Right cardiac atrium (tissue), 5 donors: Measurements from ENCODE around the gene HORMAD2. TPM values are rescaled to one million over a fixed set of nuclear protein-coding genes. Genes with fewer than 3 reads are reported as not detected.

Source experiments
- ATAC-seq, 2 donors: fragments of 200-7000 bp; cut with Tn5 transposase; one replicate each; pipeline versions ENCODE4 v1.8.0 to v1.9.1; 2020; ENCODE audit warnings: moderate library complexity in 2 of 2, mild to moderate bottlenecking in 1 of 2
- DNase-seq, 3 donors: peaks; one replicate each; pipeline ENCODE4 v3.0.0-alpha.2; 2020
- H3K27ac ChIP-seq: one replicate; pipeline ENCODE4 v1.5.1; 2013; ENCODE audit warnings: mild to moderate bottlenecking, low read length, control low read depth, moderate library complexity
- H3K27me3 ChIP-seq: one replicate; pipeline ENCODE4 v1.6.1; 2013; ENCODE audit not compliant: control insufficient read depth, insufficient read depth
- H3K4me1 ChIP-seq: one replicate; pipeline ENCODE4 v1.6.1; 2013; ENCODE audit warnings: low read length; ENCODE audit not compliant: control insufficient read depth, insufficient read depth
- H3K4me3 ChIP-seq: one replicate; pipeline ENCODE4 v1.5.1; 2013; ENCODE audit warnings: low read length, control low read depth
- H3K9me3 ChIP-seq: one replicate; pipeline ENCODE4 v1.6.1; 2013; ENCODE audit warnings: low read length; ENCODE audit not compliant: control insufficient read depth
- WGBS: extraction: QIAGEN DNeasy Blood & Tissue Kit; methylation state at CpG from one replicate; pipeline ENCODE4 v1.1.7; 2013; 5-methylcytosine and 5-hydroxymethylcytosine counted together
- intact Hi-C, 4 donors: fragments of 100-400 bp; cut with DNase I; formaldehyde crosslinking; loops; one replicate each; pipeline versions ENCODE4 v1.11.0 to v1.14.0; 2022 to 2023
- long read RNA-seq, 4 donors: library from polyadenylated mRNA; unstranded; transcript quantifications; one replicate each; pipeline ENCODE4 v2.0.0, GENCODE V29; 2020 to 2021
- polyA plus RNA-seq: library from polyadenylated mRNA; stranded (reverse); fragments of 200-250 nt; gene quantifications from one replicate; pipeline ENCODE4 v1.2.3, GENCODE V29; 2013
- total RNA-seq, 4 donors: library from RNA; stranded (reverse); fragmentation: NEBNext Ultra II Directional; extraction: Animal tissue kit (Norgen Biotek cat#: 25700); gene quantifications; one replicate each; pipeline ENCODE4 v1.2.1, GENCODE V29; 2021
- donor health status: healthy with polysubstance abuse.
- donor health status: DM: no; HTN: yes; CAD: no.
- donor health status: DM: no; HTN: no; CAD: no.
- donor health status: DM: no; HTN: yes; CAD: no; lungs with severe emphysema.
- donor health status: DM: yes; HTN: yes; CAD: no.

Gene HORMAD2
- total RNA-seq (not detected), polyA plus RNA-seq (not detected)
- long read RNA-seq, donor 1, result 0 reads
- long read RNA-seq, donor 2, result 0 reads
- long read RNA-seq, donor 3, result 0 reads
- long read RNA-seq, donor 4, result 0 reads

GRCh38 chr22:30079952-30080533, at the start of gene HORMAD2:
Gene HORMAD2, plus strand, starts transcription at chr22:30080464. Its CDS starts 13,489 bp downstream, at chr22:30093953.
- Histone ChIP-seq H3K9me3 (no peaks in the 10 kb centered on the region), H3K27me3 (no peaks in the 10 kb centered on the region), H3K27ac (no peak within 1 kb of the TSS), H3K4me3 (no peak within 1 kb of the TSS), H3K4me1 (no peaks in the 10 kb centered on the region)
- DNase-seq, result peak; percentile 26 to 56 (median 48)
- intact Hi-C loops, result loop anchor here (10.0 kb wide), 2 partner anchors 385 to 445 kb away; no protein-coding TSS in a partner anchor
- WGBS, result 21% methylated on average over 53 of the region's 53 CpGs
- ATAC-seq, result peak; percentile 61 to 71

GRCh38 chr22:30031328-30031727, 48.9 kb upstream of the HORMAD2 start:
- WGBS, result 97% methylated on average over 3 of the region's 3 CpGs
- ATAC-seq (no peak), DNase-seq (no peak)
- H3K27ac ChIP-seq, result no peak overlapping the region
- H3K4me1 ChIP-seq, result peaks cover 7% of the 10 kb centered on the region
- H3K4me3 ChIP-seq, result no peak overlapping the region
- no peaks in the 10 kb centered on the region for H3K9me3 ChIP-seq
- intact Hi-C loops, result no loop called here
- H3K27me3 ChIP-seq, result no peaks in the 10 kb centered on the region

GRCh38 chr22:30031764-30032455, 48.4 kb upstream of the HORMAD2 start:
- Histone ChIP-seq H3K27ac (no peak overlapping the region), H3K9me3 (no peaks in the 10 kb centered on the region), H3K4me1 (peaks cover 7% of the 10 kb centered on the region), H3K27me3 (no peaks in the 10 kb centered on the region), H3K4me3 (no peak overlapping the region)
- ATAC-seq, result no peak
- DNase-seq, result no peak
- intact Hi-C loops, result no loop called here
- 83% methylated on average over 2 of the region's 2 CpGs for WGBS

- Histone ChIP-seq H3K4me1 (peaks cover 3% of the 10 kb centered on the region), H3K9me3 (no peaks in the 10 kb centered on the region), H3K27me3 (no peaks in the 10 kb centered on the region), H3K4me3 (no peak overlapping the region), H3K27ac (no peak overlapping the region)
- DNase-seq (no peak), ATAC-seq (no peak)
- intact Hi-C loops, result no loop called here
- 81% methylated on average over 4 of the region's 4 CpGs for WGBS
Measured at GRCh38 chr22:30033137-30033536, 47.1 kb upstream of the HORMAD2 start.

GRCh38 chr22:30033901-30034300, 46.4 kb upstream of the HORMAD2 start:
- H3K27ac ChIP-seq, result no peak overlapping the region
- H3K9me3 ChIP-seq, result no peaks in the 10 kb centered on the region
- no peak for DNase-seq
- no peaks in the 10 kb centered on the region for H3K4me1 ChIP-seq
- ATAC-seq, result no peak
- no peak overlapping the region for H3K4me3 ChIP-seq
- no peaks in the 10 kb centered on the region for H3K27me3 ChIP-seq
- 70% methylated on average over 5 of the region's 5 CpGs for WGBS
- intact Hi-C loops, result no loop called here

GRCh38 chr22:30036656-30037055, 43.6 kb upstream of the HORMAD2 start:
- no peak overlapping the region for H3K27ac ChIP-seq
- H3K4me3 ChIP-seq, result no peak overlapping the region
- intact Hi-C loops, result no loop called here
- H3K27me3 ChIP-seq, result no peaks in the 10 kb centered on the region
- DNase-seq (no peak), ATAC-seq (peak in 1 of 2 donors; percentile 6)
- H3K9me3 ChIP-seq, result no peaks in the 10 kb centered on the region
- 79% methylated on average over 2 of the region's 2 CpGs for WGBS
- no peaks in the 10 kb centered on the region for H3K4me1 ChIP-seq

- Histone ChIP-seq H3K27me3 (no peaks in the 10 kb centered on the region), H3K27ac (no peak overlapping the region), H3K4me3 (no peak overlapping the region), H3K9me3 (no peaks in the 10 kb centered on the region), H3K4me1 (no peaks in the 10 kb centered on the region)
- ATAC-seq (peak in 1 of 2 donors; percentile 68), DNase-seq (peak; percentile 53 to 71 (median 57))
- intact Hi-C loops, result no loop called here
- 60% methylated on average over 3 of the region's 3 CpGs for WGBS
Measured at GRCh38 chr22:30038219-30038618, 42.0 kb upstream of the HORMAD2 start.

GRCh38 chr22:30040499-30041260, 39.6 kb upstream of the HORMAD2 start:
- no peak overlapping the region for H3K27ac ChIP-seq
- DNase-seq (no peak), ATAC-seq (no peak)
- 87% methylated on average over 11 of the region's 11 CpGs for WGBS
- no peaks in the 10 kb centered on the region for H3K9me3 ChIP-seq
- intact Hi-C loops, result no loop called here
- H3K4me3 ChIP-seq, result no peak overlapping the region
- no peaks in the 10 kb centered on the region for H3K27me3 ChIP-seq
- no peaks in the 10 kb centered on the region for H3K4me1 ChIP-seq

- H3K27ac ChIP-seq, result no peak overlapping the region
- 69% methylated on average over 2 of the region's 2 CpGs for WGBS
- no peak overlapping the region for H3K4me3 ChIP-seq
- intact Hi-C loops, result no loop called here
- no peaks in the 10 kb centered on the region for H3K27me3 ChIP-seq
- H3K4me1 ChIP-seq, result no peaks in the 10 kb centered on the region
- no peaks in the 10 kb centered on the region for H3K9me3 ChIP-seq
- ATAC-seq (no peak), DNase-seq (no peak)
Measured at GRCh38 chr22:30041475-30041874, 38.8 kb upstream of the HORMAD2 start.

GRCh38 chr22:30041881-30042280, 38.4 kb upstream of the HORMAD2 start:
- Histone ChIP-seq H3K4me1 (no peaks in the 10 kb centered on the region), H3K27me3 (no peaks in the 10 kb centered on the region), H3K9me3 (no peaks in the 10 kb centered on the region), H3K4me3 (no peak overlapping the region), H3K27ac (no peak overlapping the region)
- WGBS, result 91% methylated on average over 2 of the region's 2 CpGs
- intact Hi-C loops, result no loop called here
- ATAC-seq (no peak), DNase-seq (no peak)

- intact Hi-C loops, result no loop called here
- ATAC-seq (no peak), DNase-seq (no peak)
- H3K27ac ChIP-seq, result no peak overlapping the region
- no peaks in the 10 kb centered on the region for H3K4me1 ChIP-seq
- no peaks in the 10 kb centered on the region for H3K9me3 ChIP-seq
- H3K27me3 ChIP-seq, result no peaks in the 10 kb centered on the region
- H3K4me3 ChIP-seq, result no peak overlapping the region
- 45% methylated on average over 4 of the region's 4 CpGs for WGBS
Measured at GRCh38 chr22:30043161-30043560, 37.1 kb upstream of the HORMAD2 start.
